ENCODE results near the gene TMEM106A.
"Not testable (repeated sequence)": the region's sequence is repeated elsewhere in the genome, so short reads cannot be mapped to it uniquely, and the experiment has no call there.

Gene TMEM106A

GRCh38 chr17:43211480-43212402, at the start of gene TMEM106A:
Gene TMEM106A, plus strand, starts transcription at chr17:43211875. Its CDS starts 1,167 bp downstream, at chr17:43213042.
- peak; percentile 8 for DNase-seq

- DNase-seq = not testable (repeated sequence)
Observed at GRCh38 chr17:43165971-43166370, 45.7 kb upstream of the TMEM106A start.

- peak; percentile 60 for DNase-seq
Observed at GRCh38 chr17:43169561-43170139, 42.0 kb upstream of the TMEM106A start.

- DNase-seq = peak; percentile 99
Observed at GRCh38 chr17:43170140-43170765, 41.4 kb upstream of the TMEM106A start.

- peak; percentile 97 for DNase-seq
Observed at GRCh38 chr17:43170766-43171585, 40.7 kb upstream of the TMEM106A start, which contains the start of gene NBR1. Gene NBR1, plus strand, starts transcription at chr17:43171214. Its CDS starts 4,586 bp downstream, at chr17:43175800.

GRCh38 chr17:43171586-43172487, 39.8 kb upstream of the TMEM106A start:
- DNase-seq = peak; percentile 60

GRCh38 chr17:43175213-43176118, 36.2 kb upstream of the TMEM106A start:
- DNase-seq = no peak

- DNase-seq = no peak
Observed at GRCh38 chr17:43176119-43176570, 35.5 kb upstream of the TMEM106A start.

- DNase-seq = no peak
Observed at GRCh38 chr17:43183921-43184320, 27.8 kb upstream of the TMEM106A start.

GRCh38 chr17:43186656-43187055, 25.0 kb upstream of the TMEM106A start:
- DNase-seq = not testable (repeated sequence)

GRCh38 chr17:43193251-43193650, 18.4 kb upstream of the TMEM106A start:
- DNase-seq = no peak

- no peak for DNase-seq
Observed at GRCh38 chr17:43199633-43200032, 12.0 kb upstream of the TMEM106A start.

GRCh38 chr17:43200127-43200526, 11.5 kb upstream of the TMEM106A start:
- peak; percentile 32 for DNase-seq

GRCh38 chr17:43203013-43203412, 8.7 kb upstream of the TMEM106A start:
- not testable (repeated sequence) for DNase-seq

GRCh38 chr17:43210576-43210975, 1.1 kb upstream of the TMEM106A start:
- no peak for DNase-seq

- DNase-seq = no peak
Observed at GRCh38 chr17:43211123-43211479, 574 bp upstream of the TMEM106A start.

- DNase-seq = no peak
Observed at GRCh38 chr17:43212641-43213490, 1.2 kb downstream of the TMEM106A start.

- no peak for DNase-seq
Observed at GRCh38 chr17:43213545-43213944, 1.9 kb downstream of the TMEM106A start.

- no peak for DNase-seq
Observed at GRCh38 chr17:43215341-43215740, 3.7 kb downstream of the TMEM106A start.

All from NCI-H2171 treated with DMSO at 0.1 percent for 48 hours (cell line).